HG03521 (cell line): Measurements from ENCODE around the gene AIFM3.
A peak's percentile ranks its signal among the peaks of the same experiment; 100 is the strongest.

Experiments
- ATAC-seq: cut with Tn5 transposase; IDR thresholded peaks from one replicate; pipeline ENCODE4 v1.9.1; 2021; ENCODE audit warnings: mild to moderate bottlenecking, moderate library complexity; ENCODE audit not compliant: unreplicated experiment

AIFM3 gene

DNA sequence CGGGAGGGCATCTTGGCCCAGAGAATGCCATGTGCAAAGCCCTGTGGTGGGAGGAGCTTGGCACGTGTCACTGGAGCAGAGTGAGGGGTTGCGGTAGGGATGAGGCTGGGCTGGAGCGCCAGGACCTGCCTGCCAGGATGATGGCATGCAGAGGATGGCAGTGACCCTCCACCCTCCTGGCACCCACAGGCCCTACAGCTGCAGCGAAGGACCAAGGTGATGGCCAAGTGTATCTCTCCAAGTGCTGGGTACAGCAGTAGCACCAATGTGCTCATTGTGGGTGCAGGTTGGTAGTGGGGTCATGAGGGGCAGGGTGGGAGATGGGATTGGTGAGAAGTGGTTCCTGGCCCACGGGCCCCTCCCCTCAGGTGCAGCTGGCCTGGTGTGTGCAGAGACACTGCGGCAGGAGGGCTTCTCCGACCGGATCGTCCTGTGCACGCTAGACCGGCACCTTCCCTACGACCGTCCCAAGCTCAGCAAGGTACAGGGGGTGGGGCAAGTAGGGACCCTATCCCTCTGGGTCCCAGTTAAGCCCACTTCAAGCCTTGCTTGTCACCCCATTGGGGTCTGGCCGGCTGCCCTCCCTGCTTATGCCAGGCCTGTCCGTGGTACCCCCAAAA is 7.4 kb downstream of the AIFM3 start:
- ATAC-seq = no peak

DNA sequence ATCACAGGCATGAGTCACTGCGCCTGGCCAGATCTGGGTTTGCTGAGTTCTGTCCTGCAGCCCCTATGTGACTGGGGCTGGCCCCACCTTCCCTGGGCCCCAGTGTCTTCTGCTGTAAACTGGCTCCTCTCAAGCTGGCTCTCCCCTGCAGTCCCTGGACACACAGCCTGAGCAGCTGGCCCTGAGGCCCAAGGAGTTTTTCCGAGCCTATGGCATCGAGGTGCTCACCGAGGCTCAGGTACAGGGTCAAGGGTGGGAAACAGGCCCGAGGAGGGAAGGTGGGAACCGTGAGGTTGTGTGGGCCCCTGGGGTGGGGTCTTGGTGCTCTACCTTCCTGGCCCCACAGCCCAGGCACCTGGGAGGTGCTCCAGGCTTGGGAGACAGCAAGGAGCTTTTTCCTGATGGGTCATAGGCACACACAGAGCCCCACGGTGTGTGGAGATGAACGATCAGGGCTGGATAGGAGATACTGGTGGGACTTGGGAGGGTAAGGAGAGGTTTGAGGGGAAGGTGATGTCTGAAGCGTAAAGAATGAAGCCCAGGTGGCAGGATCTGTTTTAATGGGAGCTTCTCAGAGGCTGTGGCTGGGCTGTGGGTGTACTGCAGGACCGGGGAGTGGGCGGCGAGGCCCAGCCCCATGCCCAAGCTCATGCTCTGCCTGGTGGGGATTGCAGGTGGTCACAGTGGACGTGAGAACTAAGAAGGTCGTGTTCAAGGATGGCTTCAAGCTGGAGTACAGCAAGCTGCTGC is 8.7 kb downstream of the AIFM3 start:
- ATAC-seq = no peak

DNA sequence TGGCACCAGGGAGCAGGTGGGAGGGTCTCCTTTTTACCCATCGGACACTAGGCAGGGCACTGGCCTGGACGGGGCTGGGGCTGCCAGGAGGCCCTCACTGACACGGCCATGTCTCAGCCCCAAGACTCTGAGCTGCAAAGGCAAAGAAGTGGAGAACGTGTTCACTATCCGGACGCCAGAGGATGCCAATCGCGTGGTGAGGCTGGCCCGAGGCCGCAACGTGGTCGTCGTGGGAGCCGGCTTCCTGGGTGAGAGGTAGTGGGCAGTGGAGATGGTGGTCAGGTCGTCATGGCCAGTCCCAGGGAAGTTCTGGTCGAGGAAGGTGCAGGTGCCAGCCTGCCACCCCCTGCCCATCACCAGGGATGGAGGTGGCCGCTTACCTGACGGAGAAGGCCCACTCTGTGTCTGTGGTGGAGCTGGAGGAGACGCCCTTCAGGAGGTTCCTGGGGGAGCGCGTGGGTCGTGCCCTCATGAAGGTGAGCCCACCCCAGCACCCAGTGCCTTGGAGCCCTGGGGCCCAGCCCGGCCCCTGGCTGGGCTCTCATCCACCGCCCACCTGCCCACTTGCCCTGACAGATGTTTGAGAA is 9.3 kb downstream of the AIFM3 start:
- no peak for ATAC-seq

DNA sequence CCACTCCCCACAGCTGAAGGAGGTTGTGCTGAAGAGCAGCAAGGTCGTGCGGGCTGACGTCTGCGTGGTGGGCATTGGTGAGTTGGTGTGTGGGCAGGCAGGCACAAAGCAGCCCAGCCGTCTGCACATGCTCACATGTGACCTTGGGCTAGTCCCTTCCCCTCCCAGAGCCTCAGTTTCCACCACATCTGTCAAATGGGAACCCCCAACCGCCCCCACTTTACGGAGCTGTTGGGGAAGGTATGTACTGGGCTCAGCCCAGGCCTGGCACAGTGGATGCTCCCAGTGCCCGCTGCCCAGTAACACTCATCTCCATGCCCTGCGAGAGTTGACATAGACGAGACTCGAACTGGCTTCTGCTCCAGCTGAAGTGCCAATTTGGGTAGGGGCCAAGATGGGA is 10.0 kb downstream of the AIFM3 start:
- ATAC-seq = no peak

DNA sequence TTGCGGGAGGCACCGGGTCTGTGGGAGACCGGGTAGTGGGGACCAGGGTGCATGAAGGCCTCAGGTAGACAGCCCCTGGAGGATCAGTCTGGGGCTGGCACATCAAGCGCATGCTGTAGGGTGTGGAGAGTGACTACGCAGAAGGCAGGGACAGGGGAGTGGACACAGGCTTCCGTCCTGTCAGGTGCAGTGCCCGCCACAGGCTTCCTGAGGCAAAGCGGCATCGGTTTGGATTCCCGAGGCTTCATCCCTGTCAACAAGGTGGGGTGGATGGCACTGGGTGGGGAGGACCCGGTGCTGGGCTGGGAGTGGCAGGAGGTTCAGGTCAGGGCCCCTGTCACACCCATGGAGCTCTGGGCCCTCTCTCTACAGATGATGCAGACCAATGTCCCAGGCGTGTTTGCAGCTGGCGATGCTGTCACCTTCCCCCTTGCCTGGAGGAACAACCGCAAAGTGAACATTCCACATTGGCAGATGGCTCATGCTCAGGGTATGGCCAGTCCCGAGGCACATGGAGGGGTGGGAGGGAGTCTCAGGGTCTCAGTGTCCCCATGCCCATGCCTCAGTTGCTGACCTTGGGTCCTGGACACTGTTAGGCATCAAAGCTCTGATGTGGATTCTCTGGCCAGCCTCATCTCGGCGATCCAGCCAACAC is 10.6 kb downstream of the AIFM3 start:
- no peak for ATAC-seq

DNA sequence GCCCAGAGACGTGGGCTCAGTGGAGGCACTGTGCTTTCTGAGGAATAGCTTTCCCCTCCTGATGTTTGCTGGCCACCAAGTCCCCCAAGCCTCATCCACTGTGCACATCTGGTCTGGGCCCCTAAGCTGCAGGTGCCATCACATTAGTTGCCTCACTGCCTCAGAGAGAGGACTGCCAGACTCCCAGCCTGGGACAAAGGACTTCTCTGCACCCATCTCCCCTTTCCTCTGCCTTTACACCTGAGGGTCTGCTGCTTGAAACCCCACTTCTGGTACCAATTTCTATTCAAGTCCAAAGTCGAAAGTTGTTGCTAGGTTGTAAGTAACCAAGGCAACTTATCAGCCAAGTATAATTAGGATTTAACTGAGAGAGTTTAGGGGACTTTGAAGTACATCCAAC is 11.4 kb downstream of the AIFM3 start:
- ATAC-seq = no peak

DNA sequence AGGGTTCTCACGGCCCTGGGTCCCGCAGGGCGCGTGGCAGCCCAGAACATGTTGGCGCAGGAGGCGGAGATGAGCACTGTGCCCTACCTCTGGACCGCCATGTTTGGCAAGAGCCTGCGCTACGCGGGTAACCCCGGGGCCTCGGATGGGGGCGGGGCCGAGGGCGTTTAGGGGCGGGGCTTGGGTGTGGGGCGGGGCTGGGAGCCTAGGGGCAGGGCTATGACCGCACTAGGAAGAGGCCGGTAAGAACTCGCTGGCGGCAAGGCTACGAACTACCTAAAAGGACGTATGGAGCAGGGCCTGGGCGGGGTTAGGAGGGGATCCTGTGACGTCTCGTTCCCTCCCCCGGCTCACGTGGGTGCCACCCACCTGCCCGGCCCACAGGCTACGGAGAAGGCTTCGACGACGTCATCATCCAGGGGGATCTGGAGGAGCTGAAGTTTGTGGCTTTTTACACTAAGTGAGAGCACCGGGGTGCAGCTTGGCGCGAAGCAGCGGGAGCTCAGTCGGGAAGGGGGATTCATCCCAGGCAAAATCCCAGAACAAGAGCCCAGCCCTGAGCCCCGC is 12.3 kb downstream of the AIFM3 start:
- ATAC-seq = no peak

DNA sequence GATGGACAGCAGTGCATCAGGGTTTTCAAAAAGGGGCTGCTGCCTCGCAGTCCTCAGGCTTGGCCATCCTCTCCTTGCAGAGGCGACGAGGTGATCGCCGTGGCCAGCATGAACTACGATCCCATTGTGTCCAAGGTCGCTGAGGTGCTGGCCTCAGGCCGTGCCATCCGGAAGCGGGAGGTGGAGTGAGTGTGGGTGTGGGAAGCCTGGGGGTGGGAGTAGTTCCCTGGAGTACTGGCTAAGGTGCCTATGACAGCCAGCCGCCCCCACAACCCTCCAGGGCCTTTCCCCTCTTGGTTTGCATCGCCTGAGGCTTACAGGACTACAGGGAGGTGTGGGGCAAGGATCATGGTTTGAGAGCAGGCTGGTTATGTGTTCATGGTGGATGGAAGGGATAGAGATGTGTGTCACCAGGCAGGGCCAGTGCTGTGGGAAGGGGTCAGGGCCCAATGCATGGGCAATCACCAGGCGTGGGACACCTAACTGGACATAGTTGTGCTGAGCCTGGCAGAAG is 12.9 kb downstream of the AIFM3 start:
- ATAC-seq = no peak

DNA sequence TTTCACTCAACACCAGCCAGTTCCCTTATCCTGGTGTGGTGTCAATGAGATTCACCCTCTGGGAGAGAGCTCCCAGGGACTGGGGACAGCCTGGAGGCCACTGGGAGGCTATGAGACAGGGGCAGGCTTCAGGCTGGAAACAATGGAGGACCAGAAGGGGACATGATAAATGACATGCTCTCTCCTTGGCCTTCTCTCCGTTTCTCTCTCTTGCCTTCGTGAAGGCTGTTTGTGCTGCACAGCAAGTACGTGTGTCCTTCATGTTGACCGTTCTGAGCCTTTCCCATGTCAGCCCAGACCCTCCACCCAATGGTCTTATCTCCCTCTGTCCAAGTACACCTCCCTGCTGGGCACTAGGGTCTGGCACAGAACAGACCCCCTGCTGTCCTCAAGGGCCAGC is 13.5 kb downstream of the AIFM3 start:
- no peak for ATAC-seq

DNA sequence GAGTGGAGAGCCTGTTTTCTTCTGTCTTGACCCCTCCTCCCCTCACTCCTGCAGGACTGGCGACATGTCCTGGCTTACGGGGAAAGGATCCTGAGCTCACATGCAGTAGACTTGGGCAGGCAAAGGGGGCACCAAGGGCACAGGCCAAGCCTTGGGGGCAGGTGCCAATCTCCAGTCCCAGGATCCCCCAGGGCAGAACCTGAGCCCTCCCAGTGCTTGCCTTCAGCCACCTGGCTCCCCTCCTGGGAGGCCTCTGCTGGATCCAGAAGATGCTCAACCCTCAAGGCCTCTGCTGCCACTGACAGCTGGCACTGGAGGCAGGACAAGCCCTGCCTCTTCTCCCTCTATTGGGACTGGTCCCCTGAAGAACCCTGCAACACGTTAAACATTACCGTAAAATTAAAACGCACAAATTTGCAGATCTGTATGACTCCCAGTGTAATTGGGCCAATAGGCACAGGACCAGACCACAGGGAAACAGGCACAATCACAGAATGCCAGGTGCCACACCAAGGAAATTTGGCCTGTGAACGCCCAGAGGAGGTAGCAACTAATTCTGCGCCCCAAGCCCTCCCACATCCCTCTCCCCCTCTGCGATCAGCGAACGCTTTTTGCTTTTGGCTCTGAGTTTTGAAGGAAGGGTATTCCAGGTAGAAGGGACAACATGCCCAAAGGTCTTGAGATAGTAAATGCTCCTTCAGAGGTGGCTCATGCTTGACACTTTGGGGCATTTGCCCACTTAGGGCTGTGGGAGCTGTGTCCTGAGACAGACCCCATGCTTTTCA is 14.1 kb downstream of the AIFM3 start:
- no peak for ATAC-seq

DNA sequence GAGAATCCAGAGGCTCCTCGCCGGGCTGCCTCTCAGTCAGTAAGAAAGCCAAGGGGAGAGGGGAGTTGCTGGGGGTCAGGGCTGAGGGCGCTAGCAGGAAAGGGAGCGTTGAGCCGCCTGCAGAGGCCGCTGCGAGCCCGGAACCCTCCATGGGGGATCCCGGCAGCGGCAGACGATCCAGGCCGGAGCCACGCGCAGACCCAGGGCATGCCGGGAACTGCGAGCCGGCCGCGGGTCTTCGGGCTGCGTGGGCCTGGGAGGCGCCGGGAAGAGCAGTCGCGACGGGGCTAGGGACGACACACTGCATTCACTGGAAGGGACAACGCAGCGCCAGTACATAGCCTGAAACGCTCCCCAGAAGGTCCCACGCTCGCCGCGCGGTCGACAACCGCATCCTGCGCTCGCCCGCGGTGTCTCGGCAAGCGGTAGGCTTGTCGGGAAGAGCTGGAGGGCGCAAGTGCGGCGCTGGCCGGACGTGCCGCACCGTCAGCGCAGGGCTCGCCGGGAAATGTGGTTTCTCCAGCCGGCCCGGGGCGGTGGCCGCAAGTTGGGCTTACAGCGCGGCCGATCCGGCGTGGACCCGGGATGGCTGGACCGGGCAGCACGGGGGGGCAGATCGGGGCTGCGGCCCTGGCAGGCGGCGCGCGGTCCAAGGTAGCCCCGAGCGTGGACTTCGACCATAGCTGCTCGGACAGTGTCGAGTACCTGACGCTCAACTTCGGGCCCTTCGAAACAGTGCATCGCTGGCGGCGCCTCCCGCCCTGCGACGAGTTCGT is 14.9 kb downstream of the AIFM3 start, which contains the start of gene LZTR1:
Gene LZTR1, plus strand, starts transcription at position 511 of the 776 bp plus-strand sequence. Its CDS starts 75 bp downstream, at position 586.
- ATAC-seq = peak; percentile 81

DNA sequence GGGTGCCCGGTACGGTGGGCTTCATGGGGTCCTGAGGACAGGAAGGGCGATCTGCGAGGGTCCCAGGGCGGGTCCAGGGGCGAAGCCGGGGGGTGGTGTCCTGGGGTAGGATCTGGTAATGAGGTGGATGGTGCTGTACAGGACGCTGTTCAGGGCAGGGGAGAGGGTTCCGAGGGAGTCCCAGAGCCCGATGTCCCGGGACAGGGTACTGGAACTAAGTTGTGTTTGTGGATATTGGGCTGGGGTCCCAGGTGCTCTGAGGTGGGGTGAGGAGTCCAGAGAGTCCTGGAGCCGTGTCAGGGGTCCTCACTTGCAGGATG is 15.5 kb downstream of the AIFM3 start:
- ATAC-seq = peak; percentile 4

DNA sequence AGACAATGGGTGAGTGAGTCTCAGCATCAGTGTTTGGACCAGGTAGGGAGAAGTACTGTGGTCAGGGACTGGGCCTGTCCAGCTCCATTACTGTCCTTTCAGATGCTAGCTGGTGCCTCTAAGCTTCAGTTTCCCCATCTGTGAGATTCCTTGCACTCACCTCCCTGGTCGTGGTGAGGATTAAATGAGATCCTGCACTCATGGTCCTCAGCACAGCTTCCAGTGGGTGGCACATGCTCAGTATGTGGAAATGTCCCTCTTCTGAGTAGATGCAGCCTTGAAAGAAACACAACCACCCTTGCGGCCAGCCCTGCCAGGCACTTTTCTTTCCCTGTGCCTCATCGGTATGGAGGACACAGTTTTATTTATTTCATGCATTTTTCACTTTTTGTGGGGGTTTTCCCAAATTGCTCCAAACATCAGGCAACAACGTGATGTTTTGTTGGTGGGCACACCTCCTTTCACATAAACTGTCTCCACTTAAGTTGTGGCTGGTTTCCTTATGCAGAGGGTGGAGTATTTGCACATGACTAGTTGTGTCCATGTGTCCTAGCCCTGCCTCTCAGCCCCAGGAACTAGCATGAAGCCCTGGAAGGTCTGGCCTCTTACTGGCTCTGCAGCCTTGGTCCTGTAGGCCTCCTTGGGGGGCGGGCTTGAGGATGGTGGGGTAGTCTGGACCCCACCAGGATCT is 16.2 kb downstream of the AIFM3 start:
- ATAC-seq = no peak

DNA sequence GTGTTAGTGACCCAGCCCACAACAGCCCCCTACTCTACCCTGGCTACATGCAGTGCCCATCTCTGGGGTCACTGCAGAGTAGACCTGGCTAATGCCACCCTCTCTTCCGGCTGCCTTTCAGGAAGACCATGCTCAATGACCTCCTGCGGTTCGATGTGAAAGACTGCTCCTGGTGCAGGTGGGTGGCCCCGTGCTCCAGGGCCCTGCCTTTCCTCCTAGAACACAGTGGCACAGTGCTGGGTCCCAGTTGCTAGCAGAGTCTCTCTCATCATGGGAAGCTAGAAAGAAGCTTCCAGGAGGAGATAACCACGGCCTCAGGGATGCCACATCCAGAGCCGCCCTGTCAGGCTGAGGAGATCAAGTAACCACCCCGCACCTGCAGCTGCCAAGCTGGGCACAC is 18.7 kb downstream of the AIFM3 start:
- ATAC-seq = no peak

DNA sequence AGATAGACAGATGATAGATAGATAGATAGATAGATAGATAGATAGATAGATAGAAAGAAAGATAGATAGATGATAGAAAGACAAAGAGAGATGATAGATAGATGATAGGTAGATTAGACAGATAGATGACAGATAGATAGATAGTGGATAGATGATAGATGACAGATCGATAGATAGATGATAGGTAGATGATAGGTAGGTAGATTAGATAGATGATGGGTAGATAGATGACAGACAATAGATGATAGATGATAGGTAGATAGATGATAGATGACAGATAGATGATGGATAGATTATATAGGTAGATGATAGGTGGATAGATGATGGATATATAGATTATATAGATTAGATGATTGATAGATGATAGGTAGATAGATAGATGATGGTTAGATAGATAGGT is 19.3 kb downstream of the AIFM3 start:
- no peak for ATAC-seq

DNA sequence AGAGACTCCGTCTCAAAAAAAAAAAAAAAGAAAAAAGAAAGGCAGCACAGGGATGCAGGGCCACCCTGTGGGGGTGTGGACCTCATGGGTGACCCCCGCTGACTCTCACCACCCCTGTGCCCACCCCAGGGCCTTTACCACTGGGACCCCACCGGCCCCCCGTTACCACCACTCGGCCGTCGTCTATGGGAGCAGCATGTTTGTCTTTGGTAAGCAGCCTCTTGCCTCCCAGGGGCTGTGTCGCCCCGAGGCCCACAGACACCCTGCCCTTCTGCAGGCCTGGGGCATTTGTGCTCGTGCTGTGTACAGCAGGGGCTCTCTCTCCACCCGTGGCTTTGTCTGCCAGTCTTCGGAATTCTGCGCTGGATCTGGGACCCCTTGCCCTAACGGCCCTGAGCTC is 20.3 kb downstream of the AIFM3 start:
- ATAC-seq = no peak

DNA sequence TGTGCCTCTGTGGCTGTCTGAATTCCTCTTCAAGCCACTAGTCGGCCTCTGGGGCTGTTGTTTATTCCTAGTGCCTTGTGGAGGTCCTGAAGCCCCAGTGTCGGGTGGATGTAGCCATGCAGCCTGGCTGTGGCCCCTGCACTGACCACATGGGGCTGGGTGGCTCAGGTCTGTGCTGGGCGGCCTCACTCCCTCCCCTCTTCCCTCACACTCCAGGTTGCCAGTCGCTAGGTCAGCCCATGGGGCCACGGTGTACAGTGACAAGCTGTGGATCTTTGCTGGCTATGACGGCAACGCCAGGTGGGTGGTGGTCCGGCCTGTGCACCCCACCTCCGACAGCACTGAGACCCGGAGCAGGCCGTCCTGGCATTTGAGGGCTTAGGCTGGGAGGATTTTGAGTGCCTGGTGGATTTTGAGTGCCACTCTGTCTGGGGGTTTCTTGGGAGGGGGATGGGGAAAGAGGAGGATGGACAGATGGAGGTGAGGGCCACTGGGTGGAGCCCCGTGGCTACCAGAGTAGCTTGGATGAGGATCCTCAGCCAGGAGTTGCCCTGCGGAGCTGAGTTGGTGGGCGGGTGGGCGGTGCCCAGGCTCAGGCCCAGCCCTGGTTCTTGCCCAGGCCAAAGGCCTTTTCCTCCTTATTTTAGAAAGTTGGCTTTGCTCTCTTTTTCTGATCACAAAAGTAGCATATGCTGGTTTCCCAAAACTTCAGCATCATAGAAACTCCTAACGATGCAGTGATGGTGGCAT is 21.7 kb downstream of the AIFM3 start:
- ATAC-seq = no peak

DNA sequence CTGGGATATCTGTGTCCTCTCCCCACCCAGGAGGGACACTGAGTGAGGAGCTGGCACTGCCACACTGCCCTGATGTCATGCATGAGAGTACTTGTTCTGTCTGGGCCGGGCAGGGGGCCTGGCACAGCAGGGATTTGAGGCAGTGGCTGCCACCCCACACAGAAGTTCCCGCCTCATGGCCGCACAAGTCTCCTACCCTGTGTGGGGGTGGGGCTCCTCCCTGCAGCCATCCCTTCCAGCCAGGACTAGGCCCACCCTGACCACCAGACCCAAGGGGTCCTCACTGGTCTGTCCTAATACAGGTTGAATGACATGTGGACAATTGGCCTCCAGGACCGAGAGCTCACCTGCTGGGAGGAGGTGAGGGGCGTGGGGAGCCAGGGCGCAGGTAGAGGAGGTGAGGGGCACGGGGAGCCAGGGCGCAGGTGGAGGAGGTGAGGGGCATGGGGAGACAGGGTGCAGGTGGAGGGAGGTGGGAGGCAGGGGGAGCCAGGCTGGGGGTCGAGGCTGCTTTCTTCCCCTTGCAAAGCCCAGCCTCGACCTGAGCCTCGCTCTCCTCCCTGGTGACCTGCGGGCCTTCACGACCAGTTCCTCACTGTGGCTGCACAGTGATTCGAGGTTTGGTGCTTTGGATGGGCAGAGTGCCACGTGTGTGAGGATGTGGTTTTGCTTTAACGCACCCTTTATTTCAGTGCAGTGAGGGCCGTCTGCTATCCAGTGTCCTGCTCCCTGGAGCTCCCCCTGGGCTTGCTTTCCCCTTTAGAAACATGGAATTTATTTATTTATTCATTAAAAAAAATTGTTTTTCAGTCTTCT is 22.5 kb downstream of the AIFM3 start:
- ATAC-seq = no peak
